Activated T-helper 2 cell treated with anti-CD3 and anti-CD28 coated beads, Interferon-gamma antibody, Interleukin-2, Interleukin-4, amounts not matched to agents 10 μg/mL and 5 μg/mL and 100 μg/mL, durations not matched to agents 14 hours and 24 hours and 36 hours (primary cell): Measurements from ENCODE around the gene BMAL2. TPM values are rescaled to one million over a fixed set of nuclear protein-coding genes. Genes with fewer than 3 reads are reported as not detected.

Source experiments
- DNase-seq: peaks from one replicate; pipeline ENCODE4 v3.0.0; 2021; ENCODE audit warnings: low spot score
- H3K27ac Mint-ChIP-seq: one replicate; pipeline ENCODE4 v1.8.0; 2021; ENCODE audit warnings: mixed read lengths
- H3K27me3 Mint-ChIP-seq: one replicate; pipeline ENCODE4 v1.8.0; 2021; ENCODE audit warnings: low read depth, mixed read lengths
- H3K36me3 Mint-ChIP-seq: one replicate; pipeline ENCODE4 v1.8.0; 2021; ENCODE audit warnings: low read depth, mixed read lengths
- H3K4me1 Mint-ChIP-seq: one replicate; pipeline ENCODE4 v1.8.0; 2021; ENCODE audit warnings: low read depth, mixed read lengths
- H3K4me3 Mint-ChIP-seq: one replicate; pipeline ENCODE4 v1.8.0; 2021; ENCODE audit warnings: low read depth, mild to moderate bottlenecking, moderate library complexity, mixed read lengths
- H3K9me3 Mint-ChIP-seq: one replicate; pipeline ENCODE4 v1.8.0; 2021; ENCODE audit warnings: mixed read lengths
- intact Hi-C: fragments of 100-400 bp; cut with micrococcal nuclease; formaldehyde crosslinking; loops from one replicate; pipeline ENCODE4 v1.15.1; 2023
- total RNA-seq: library from RNA; stranded (reverse); gene quantifications from 2 replicates; pipeline ENCODE4 v1.2.3, GENCODE V29; 2022

The BMAL2 gene
- total RNA-seq, 1 donor from 2014 or later = 59.6 TPM

- no peak for DNase-seq
- Mint-ChIP-seq H3K27me3 (no peaks in the 10 kb centered on the region), H3K27ac (peak overlapping the region; percentile 96), H3K36me3 (peaks cover 11% of the 10 kb centered on the region), H3K4me3 (peak overlapping the region; percentile 91), H3K9me3 (no peaks in the 10 kb centered on the region), H3K4me1 (peaks cover 46% of the 10 kb centered on the region)
- intact Hi-C loops = loop anchor here (1.0 to 10.0 kb wide), 14 partner anchors 21 to 585 kb away; partner anchors contain the start of genes FGFR1OP2, ITPR2, MED21 and MRPS35
Measured at GRCh38 chr12:27331927-27332324, 710 bp upstream of the BMAL2 start.

GRCh38 chr12:27332407-27332713, 276 bp upstream of the BMAL2 start:
- peak overlapping the region; percentile 91 for H3K4me3 Mint-ChIP-seq
- H3K36me3 Mint-ChIP-seq = peaks cover 10% of the 10 kb centered on the region
- H3K27me3 Mint-ChIP-seq = no peaks in the 10 kb centered on the region
- no peaks in the 10 kb centered on the region for H3K9me3 Mint-ChIP-seq
- intact Hi-C loops = loop anchor here (2.0 to 10.0 kb wide), 6 partner anchors 50 to 585 kb away; partner anchors contain the start of genes ITPR2 and STK38L
- peaks cover 49% of the 10 kb centered on the region for H3K4me1 Mint-ChIP-seq
- DNase-seq = no peak
- H3K27ac Mint-ChIP-seq = peak overlapping the region; percentile 96

GRCh38 chr12:27333403-27334009, 870 bp downstream of the BMAL2 start:
- peak; percentile 42 for DNase-seq
- peaks cover 5% of the 10 kb centered on the region for H3K36me3 Mint-ChIP-seq
- H3K9me3 Mint-ChIP-seq = no peaks in the 10 kb centered on the region
- H3K27me3 Mint-ChIP-seq = no peaks in the 10 kb centered on the region
- intact Hi-C loops = loop anchor here (2.0 to 10.0 kb wide), 6 partner anchors 49 to 586 kb away; partner anchors contain the start of genes ITPR2 and STK38L
- peak overlapping the region; percentile 92 for H3K27ac Mint-ChIP-seq
- H3K4me1 Mint-ChIP-seq = peaks cover 51% of the 10 kb centered on the region
- peak overlapping the region; percentile 98 for H3K4me3 Mint-ChIP-seq

GRCh38 chr12:27334042-27334720, 1.5 kb downstream of the BMAL2 start:
- peak overlapping the region; percentile 44 for H3K27ac Mint-ChIP-seq

GRCh38 chr12:27334721-27335082, 2.1 kb downstream of the BMAL2 start:
- Mint-ChIP-seq H3K4me1 (peaks cover 50% of the 10 kb centered on the region), H3K4me3 (no peak overlapping the region), H3K9me3 (no peaks in the 10 kb centered on the region), H3K27ac (no peak overlapping the region), H3K36me3 (peaks cover 17% of the 10 kb centered on the region), H3K27me3 (no peaks in the 10 kb centered on the region)
- intact Hi-C loops = loop anchor here (5.0 to 10.0 kb wide), 5 partner anchors 48 to 587 kb away; partner anchors contain the start of gene STK38L
- DNase-seq = no peak

More at GRCh38 chr12:27334042-27334720, 1.5 kb downstream of the BMAL2 start:
- H3K9me3 Mint-ChIP-seq = no peaks in the 10 kb centered on the region
- intact Hi-C loops = loop anchor here (5.0 to 10.0 kb wide), 5 partner anchors 48 to 587 kb away; partner anchors contain the start of gene STK38L
- H3K36me3 Mint-ChIP-seq = peaks cover 12% of the 10 kb centered on the region
- peak overlapping the region; percentile 98 for H3K4me3 Mint-ChIP-seq
- no peaks in the 10 kb centered on the region for H3K27me3 Mint-ChIP-seq
- peaks cover 48% of the 10 kb centered on the region for H3K4me1 Mint-ChIP-seq
- DNase-seq = no peak

GRCh38 chr12:27335364-27336281, 3.0 kb downstream of the BMAL2 start:
- intact Hi-C loops = loop anchor here (10.0 kb wide), 1 partner anchor 169 kb away; no protein-coding TSS in a partner anchor
- Mint-ChIP-seq H3K9me3 (no peaks in the 10 kb centered on the region), H3K27me3 (no peaks in the 10 kb centered on the region), H3K27ac (no peak overlapping the region), H3K36me3 (peaks cover 24% of the 10 kb centered on the region), H3K4me3 (no peak overlapping the region), H3K4me1 (peaks cover 52% of the 10 kb centered on the region)
- DNase-seq = no peak

GRCh38 chr12:27336282-27336653, 3.6 kb downstream of the BMAL2 start:
- intact Hi-C loops = loop anchor here (10.0 kb wide), 1 partner anchor 169 kb away; no protein-coding TSS in a partner anchor

GRCh38 chr12:27337376-27337775, 4.7 kb downstream of the BMAL2 start:
- Mint-ChIP-seq H3K27ac (no peak overlapping the region), H3K4me1 (peaks cover 42% of the 10 kb centered on the region), H3K36me3 (peaks cover 27% of the 10 kb centered on the region), H3K9me3 (no peaks in the 10 kb centered on the region), H3K27me3 (no peaks in the 10 kb centered on the region), H3K4me3 (no peak overlapping the region)
- DNase-seq = no peak
- intact Hi-C loops = loop anchor here (10.0 kb wide), 1 partner anchor 167 kb away; no protein-coding TSS in a partner anchor

More at GRCh38 chr12:27336282-27336653, 3.6 kb downstream of the BMAL2 start:
- Mint-ChIP-seq H3K36me3 (peaks cover 24% of the 10 kb centered on the region), H3K27me3 (no peaks in the 10 kb centered on the region), H3K4me1 (peaks cover 51% of the 10 kb centered on the region), H3K4me3 (no peak overlapping the region), H3K27ac (no peak overlapping the region), H3K9me3 (no peaks in the 10 kb centered on the region)
- DNase-seq = no peak

- no peaks in the 10 kb centered on the region for H3K9me3 Mint-ChIP-seq
- no peak for DNase-seq
- intact Hi-C loops = loop anchor here (10.0 kb wide), 1 partner anchor 166 kb away; no protein-coding TSS in a partner anchor
- H3K4me3 Mint-ChIP-seq = no peak overlapping the region
- H3K36me3 Mint-ChIP-seq = peaks cover 25% of the 10 kb centered on the region
- H3K27me3 Mint-ChIP-seq = no peaks in the 10 kb centered on the region
- peaks cover 42% of the 10 kb centered on the region for H3K4me1 Mint-ChIP-seq
- H3K27ac Mint-ChIP-seq = no peak overlapping the region
Measured at GRCh38 chr12:27338473-27338872, 5.8 kb downstream of the BMAL2 start.

- no peak overlapping the region for H3K4me3 Mint-ChIP-seq
- peaks cover 35% of the 10 kb centered on the region for H3K4me1 Mint-ChIP-seq
- DNase-seq = no peak
- no peaks in the 10 kb centered on the region for H3K9me3 Mint-ChIP-seq
- intact Hi-C loops = no loop called here
- no peak overlapping the region for H3K27ac Mint-ChIP-seq
- H3K36me3 Mint-ChIP-seq = peaks cover 24% of the 10 kb centered on the region
- H3K27me3 Mint-ChIP-seq = no peaks in the 10 kb centered on the region
Measured at GRCh38 chr12:27340971-27341370, 8.3 kb downstream of the BMAL2 start.

GRCh38 chr12:27342536-27342935, 9.9 kb downstream of the BMAL2 start:
- Mint-ChIP-seq H3K27ac (no peak overlapping the region), H3K4me3 (no peak overlapping the region), H3K27me3 (no peaks in the 10 kb centered on the region), H3K9me3 (no peaks in the 10 kb centered on the region), H3K36me3 (peaks cover 24% of the 10 kb centered on the region), H3K4me1 (peaks cover 29% of the 10 kb centered on the region)
- intact Hi-C loops = no loop called here
- DNase-seq = no peak

- peaks cover 23% of the 10 kb centered on the region for H3K36me3 Mint-ChIP-seq
- no peaks in the 10 kb centered on the region for H3K27me3 Mint-ChIP-seq
- intact Hi-C loops = no loop called here
- DNase-seq = no peak
- H3K27ac Mint-ChIP-seq = no peak overlapping the region
- H3K4me3 Mint-ChIP-seq = no peak overlapping the region
- no peaks in the 10 kb centered on the region for H3K9me3 Mint-ChIP-seq
- peaks cover 29% of the 10 kb centered on the region for H3K4me1 Mint-ChIP-seq
Measured at GRCh38 chr12:27343255-27344000, 10.8 kb downstream of the BMAL2 start.
